Measurements from ENCODE around the gene DCP2. TPM values are rescaled to one million over a fixed set of nuclear protein-coding genes. Genes with fewer than 3 reads are reported as not detected.

Gene DCP2
- total RNA-seq, 1 experiment from 2014 or later: 176 TPM

- Histone ChIP-seq H3K27ac (ENCODE audit: insufficient read length, low read depth, low read length) (no peak overlapping the region), H2AFZ (ENCODE audit: low read length) (no peak overlapping the region), H3K56ac (ENCODE audit: insufficient read length, low read depth, low read length) (no peak overlapping the region), H4K20me1 (ENCODE audit: control insufficient read depth, insufficient read depth, insufficient read length) (no peaks in the 10 kb centered on the region), H3K79me1 (ENCODE audit: insufficient read depth, low read depth, low read length, poor library complexity, severe bottlenecking) (no peaks in the 10 kb centered on the region), H3K79me2 (ENCODE audit: insufficient read depth, low read length) (no peaks in the 10 kb centered on the region), H3K9ac (ENCODE audit: extremely low read depth, insufficient read length, low read length) (no peak overlapping the region), H2BK20ac (ENCODE audit: low read depth, low read length, poor library complexity, severe bottlenecking) (no peak overlapping the region), H3K23me2 (ENCODE audit: insufficient read length, low read depth, low read length, poor library complexity, severe bottlenecking) (no peaks in the 10 kb centered on the region), H4K91ac (ENCODE audit: insufficient read length, low read depth, low read length) (no peak overlapping the region), H2BK15ac (ENCODE audit: low read depth, low read length) (no peak overlapping the region), H4K8ac (replicated peaks; ENCODE audit: insufficient read length, low read depth, low read length) (no peak overlapping the region), H2BK5ac (ENCODE audit: insufficient read length, low read length) (no peak overlapping the region), H3T11ph (ENCODE audit: low read length) (no peak overlapping the region), H2BK120ac (ENCODE audit: low read depth, low read length, poor library complexity, severe bottlenecking) (no peak overlapping the region), H3K9me3 (ENCODE audit: control insufficient read depth, low read depth, low read length) (no peaks in the 10 kb centered on the region), H3K23ac (ENCODE audit: insufficient read length, low read depth, low read length) (no peak overlapping the region), H2AK5ac (ENCODE audit: insufficient read length, low read length) (no peak overlapping the region), H2BK12ac (ENCODE audit: insufficient read length, low read depth, low read length) (no peak overlapping the region), H3K4me1 (ENCODE audit: insufficient read depth, low read length) (no peaks in the 10 kb centered on the region; the same call in 1 of the 2 replicates), H3K27me3 (ENCODE audit: insufficient read depth, low read length) (no peaks in the 10 kb centered on the region), H3K4me2 (ENCODE audit: insufficient read depth, insufficient read length, low read length) (no peak overlapping the region), H4K5ac (ENCODE audit: insufficient read length, low read depth, low read length) (no peak overlapping the region), H3K14ac (ENCODE audit: insufficient read depth, low read length) (no peak overlapping the region), H3K4ac (ENCODE audit: low read depth, low read length) (no peak overlapping the region), H3K18ac (ENCODE audit: insufficient read length, low read depth, low read length) (no peak overlapping the region)
- H3K27ac Mint-ChIP-seq: no peak overlapping the region
- no peak for TF ChIP-seq CTCF (conservative IDR thresholded peaks at IDR 0.05)
- no peak overlapping the region for H3K4me3 Mint-ChIP-seq
- H3K36me3 Mint-ChIP-seq (ENCODE audit: insufficient read depth in 1 of 3, low read depth in 3 of 3): no peaks in the 10 kb centered on the region
- peaks cover 8 to 12% of the 10 kb centered on the region in 2 experiments for H3K4me1 Mint-ChIP-seq
- H3K27me3 Mint-ChIP-seq (ENCODE audit: low read depth): no peaks in the 10 kb centered on the region
- no CpG with 5 or more reads among the region's 6 CpGs for WGBS (ENCODE audit: extremely low coverage, insufficient read length, low lambda C conversion rate)
- DNase-seq: no peak
- H3K9me3 Mint-ChIP-seq: no peaks in the 10 kb centered on the region
Measured at GRCh38 chr5:112967520-112968083, 9.0 kb upstream of the DCP2 start.

Measured in H9 (cell line).